ENCODE measurements around the gene MAGOH. TPM values are rescaled to one million over a fixed set of nuclear protein-coding genes. Genes with fewer than 3 reads are reported as not detected.

The MAGOH gene
- total and polyA plus RNA-seq, 9 of the 15 experiments (the other 6 are each of a cell fraction or from before 2014, with no cell fraction given), result 102 to 342 (median 135) TPM

- TF ChIP-seq BRF1 (IDR thresholded peaks at IDR 0.05; ENCODE audit: borderline replicate concordance, extremely low read depth, insufficient read length) (no peak), CREB3L1 (IDR thresholded peaks at IDR 0.05; ENCODE audit: borderline replicate concordance, low read depth) (no peak), ATF3 (IDR thresholded peaks at IDR 0.05) (no peak), ATF3 (CRISPR knock-in tag; conservative IDR thresholded peaks at IDR 0.05) (no peak), FIP1L1 (IDR thresholded peaks at IDR 0.05; ENCODE audit: low read depth, low read length, poor library complexity, severe bottlenecking) (no peak), CEBPB (tag; IDR thresholded peaks at IDR 0.05) (peak; percentile 34), CHD4 (IDR thresholded peaks at IDR 0.05; ENCODE audit: insufficient read depth, insufficient replicate concordance, low read depth, low read length, poor library complexity, severe bottlenecking) (no peak), KAT8 (IDR thresholded peaks at IDR 0.05; ENCODE audit: low read depth) (no peak), ARID4B (CRISPR knock-in tag; IDR thresholded peaks at IDR 0.05) (no peak), MEF2A (IDR thresholded peaks at IDR 0.05; ENCODE audit: control insufficient read depth, low read depth, low read length) (no peak), ZNF263 (CRISPR knock-in tag; IDR thresholded peaks at IDR 0.05; ENCODE audit: borderline replicate concordance) (no peak), POLR2H (tag; IDR thresholded peaks at IDR 0.05; ENCODE audit: low read depth) (no peak), ILK (tag; IDR thresholded peaks at IDR 0.05; ENCODE audit: borderline replicate concordance, low read depth) (no peak), BDP1 (IDR thresholded peaks at IDR 0.05; ENCODE audit: insufficient read depth, insufficient read length) (no peak), POLR3A (IDR thresholded peaks at IDR 0.05; ENCODE audit: borderline replicate concordance, extremely low read depth, insufficient read depth, insufficient read length) (no peak), HNRNPL (IDR thresholded peaks at IDR 0.05; ENCODE audit: low read depth, low read length) (no peak), E2F3 (CRISPR knock-in tag; IDR thresholded peaks at IDR 0.05) (no peak), MYNN (IDR thresholded peaks at IDR 0.05) (no peak), MYNN (CRISPR knock-in tag; IDR thresholded peaks at IDR 0.05) (no peak)
Measured at GRCh38 chr1:53183095-53183990, 55.0 kb downstream of the MAGOH start (continued).

Data from K562 (cell line).